Measurements from ENCODE around the gene CDC42BPB. TPM values are rescaled to one million over a fixed set of nuclear protein-coding genes. Genes with fewer than 3 reads are reported as not detected.

CDC42BPB gene
- total RNA-seq, 1 donor from 2014 or later = 165 TPM

- no peak for DNase-seq (ENCODE audit: low spot score)
Observed at GRCh38 chr14:102914474-102915291, 142.7 kb downstream of the CDC42BPB start.

DNA sequence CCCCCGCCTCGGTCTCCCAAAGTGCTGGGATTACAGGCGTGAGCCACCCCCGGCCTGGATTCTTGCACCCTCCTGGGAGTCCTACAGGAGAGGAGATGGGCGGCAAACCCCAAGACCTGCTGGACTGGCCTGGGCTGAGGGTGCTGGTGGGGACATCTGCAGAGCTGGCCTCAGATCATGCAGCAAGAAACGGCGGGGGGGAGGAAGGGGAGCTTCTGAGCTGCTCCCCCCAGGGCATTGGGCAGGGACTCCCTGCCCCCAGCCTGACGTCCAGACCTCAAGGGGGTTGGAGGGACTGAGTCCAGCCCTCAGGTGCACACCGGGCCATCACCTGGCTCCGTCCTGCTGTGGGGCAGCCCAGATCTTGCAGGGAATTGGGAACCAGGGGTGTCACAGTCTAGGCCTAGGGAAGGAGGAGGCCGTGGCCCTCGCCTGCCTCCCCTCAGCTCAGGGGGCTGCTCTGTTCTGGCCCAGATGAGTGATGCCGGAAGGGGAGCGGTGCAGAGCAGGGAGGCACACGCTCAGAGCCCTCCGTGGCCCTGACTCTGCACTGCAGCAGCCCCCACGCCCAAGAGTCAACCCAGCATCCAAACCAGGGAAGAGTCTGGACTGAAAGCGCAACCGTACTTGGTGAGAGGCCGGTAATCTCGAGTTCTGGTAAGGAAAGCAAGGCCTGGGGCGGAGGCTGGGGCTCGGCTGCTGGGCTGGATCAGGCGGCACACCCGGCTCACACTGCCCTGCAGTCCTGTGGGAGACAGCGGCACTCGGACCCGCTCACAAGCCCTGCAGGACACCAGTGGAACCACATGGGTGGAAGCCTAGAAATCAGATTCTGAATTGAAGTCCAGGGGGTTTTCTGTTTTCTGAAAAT, 143.8 kb downstream of the CDC42BPB start:
- DNase-seq (ENCODE audit: low spot score) = no peak

- DNase-seq (ENCODE audit: low spot score) = no peak
Observed at GRCh38 chr14:102911991-102912761, 145.2 kb downstream of the CDC42BPB start.

GRCh38 chr14:102911541-102911951, 145.8 kb downstream of the CDC42BPB start:
- DNase-seq (ENCODE audit: low spot score) = no peak

- DNase-seq (ENCODE audit: low spot score) = no peak
Observed at GRCh38 chr14:102910442-102910841, 146.9 kb downstream of the CDC42BPB start.

GRCh38 chr14:102909911-102910310, 147.4 kb downstream of the CDC42BPB start:
- DNase-seq (ENCODE audit: low spot score) = no peak

DNA sequence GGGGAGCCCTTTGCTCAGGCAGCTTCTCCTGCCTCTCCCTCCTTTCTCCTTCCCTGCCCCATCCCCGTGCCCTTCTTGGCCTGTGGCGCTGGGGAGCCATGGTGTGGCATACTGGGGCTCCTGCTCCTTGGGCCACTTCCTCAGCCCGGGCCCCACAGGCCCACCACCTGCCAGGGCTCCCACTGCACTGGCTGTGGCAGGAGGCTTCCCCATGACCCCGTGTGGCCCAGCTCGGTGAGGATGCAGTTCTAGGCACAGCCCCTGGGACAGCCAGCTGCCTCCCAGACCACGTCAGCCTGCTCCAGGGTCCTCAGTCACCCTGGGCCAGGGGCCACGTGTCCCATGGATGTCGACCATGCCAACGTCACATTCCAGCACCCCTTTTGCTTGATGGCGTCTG, 147.9 kb downstream of the CDC42BPB start:
- DNase-seq (ENCODE audit: low spot score) = no peak

- DNase-seq (ENCODE audit: low spot score) = no peak
Observed at GRCh38 chr14:102908766-102909455, 148.4 kb downstream of the CDC42BPB start.

DNA sequence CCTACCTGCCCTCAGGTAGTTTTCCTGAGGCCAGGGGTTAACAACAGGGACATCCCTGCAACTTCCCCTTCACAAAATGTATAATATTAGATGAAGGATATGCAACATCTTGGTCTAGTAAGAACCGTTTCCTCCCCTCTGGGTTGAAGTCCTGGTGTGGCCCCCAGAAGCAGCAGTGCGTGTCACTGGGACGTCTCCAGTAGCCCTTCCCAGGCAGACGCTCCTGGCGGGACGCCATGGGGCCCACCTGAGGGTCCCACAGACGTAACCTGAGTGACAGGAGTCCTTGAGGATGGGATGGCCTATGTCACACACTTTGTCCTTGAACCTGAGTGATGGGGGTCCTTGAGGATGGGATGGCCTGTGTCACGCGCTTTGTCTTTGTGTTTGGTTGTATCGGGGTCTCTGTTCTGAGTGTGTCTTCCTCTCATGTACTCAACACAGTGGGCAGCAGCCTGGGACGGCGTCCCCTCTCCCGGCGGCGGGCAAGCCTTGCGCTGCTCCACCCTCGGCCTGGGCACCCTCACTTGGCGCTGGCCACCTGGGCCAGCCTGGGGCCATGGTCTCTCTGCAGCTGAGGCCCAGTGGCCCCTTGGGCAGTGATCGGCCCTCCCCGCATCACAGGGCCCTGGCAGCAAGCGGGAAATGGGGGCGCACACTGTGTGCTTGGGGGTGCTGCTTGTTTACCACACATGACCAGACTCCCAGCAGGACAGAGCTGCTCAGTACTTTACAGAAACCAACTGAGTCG, 149.2 kb downstream of the CDC42BPB start:
- no peak for DNase-seq (ENCODE audit: low spot score)

DNA sequence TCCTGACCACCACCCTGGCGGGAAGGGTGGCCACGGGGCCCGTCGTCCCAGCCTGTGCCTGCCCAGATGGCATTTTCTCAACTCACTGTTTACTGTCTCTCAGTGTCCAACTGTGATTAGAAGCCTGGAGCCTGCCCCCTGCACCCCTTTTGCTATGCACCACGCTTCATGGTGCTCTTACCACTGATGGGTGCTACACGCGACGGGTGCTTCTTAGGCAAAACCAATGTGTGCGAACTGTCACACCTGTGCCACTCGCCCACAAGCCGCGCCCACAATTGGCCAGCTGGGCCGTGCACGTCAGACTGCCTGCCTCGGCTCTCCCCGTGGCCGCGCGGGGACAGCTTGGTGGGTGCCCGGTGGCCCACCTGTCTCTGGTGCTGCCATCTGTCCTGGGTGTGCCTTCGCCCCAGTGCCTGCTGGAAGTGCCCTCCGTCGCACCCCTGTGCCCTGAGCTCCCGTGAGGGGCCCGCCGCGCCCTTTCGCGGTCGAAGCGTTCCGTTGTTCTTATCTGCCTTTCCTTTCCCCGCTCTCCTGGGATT, 150.0 kb downstream of the CDC42BPB start:
- no peak for DNase-seq (ENCODE audit: low spot score)

DNA sequence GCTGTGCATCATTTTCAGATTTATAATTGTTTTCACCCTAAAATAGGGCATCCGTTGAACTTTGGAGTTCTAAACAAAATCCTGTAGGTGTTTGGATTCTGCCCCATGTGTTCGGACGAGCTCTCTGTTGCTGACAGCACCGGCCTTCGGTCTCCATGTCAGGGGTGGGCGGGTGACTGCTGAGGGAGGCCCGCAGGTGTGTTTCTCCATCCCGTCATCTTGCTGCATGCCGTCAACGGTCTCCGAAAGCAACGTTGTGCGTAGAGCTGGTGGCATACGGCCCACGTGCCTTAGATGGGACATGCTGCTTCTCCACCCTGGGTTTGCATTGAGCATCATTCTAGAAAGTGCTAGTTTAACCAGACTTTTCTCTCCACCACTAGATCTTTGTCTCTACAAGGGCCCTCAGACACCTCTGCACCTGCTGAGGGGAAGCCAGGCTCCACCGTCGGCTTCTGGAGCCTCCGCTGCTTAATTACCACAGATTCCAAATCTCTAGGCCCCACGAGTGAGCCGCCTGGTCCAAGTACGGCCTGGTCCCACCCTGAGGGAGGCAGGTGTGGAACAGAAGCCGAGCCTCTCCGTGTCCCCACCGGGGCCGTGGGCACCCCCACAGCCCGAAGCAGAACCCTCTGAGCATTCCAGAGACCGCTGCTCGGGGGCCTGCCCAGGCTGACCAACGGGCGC, 150.6 kb downstream of the CDC42BPB start:
- DNase-seq (ENCODE audit: low spot score) = no peak

DNA sequence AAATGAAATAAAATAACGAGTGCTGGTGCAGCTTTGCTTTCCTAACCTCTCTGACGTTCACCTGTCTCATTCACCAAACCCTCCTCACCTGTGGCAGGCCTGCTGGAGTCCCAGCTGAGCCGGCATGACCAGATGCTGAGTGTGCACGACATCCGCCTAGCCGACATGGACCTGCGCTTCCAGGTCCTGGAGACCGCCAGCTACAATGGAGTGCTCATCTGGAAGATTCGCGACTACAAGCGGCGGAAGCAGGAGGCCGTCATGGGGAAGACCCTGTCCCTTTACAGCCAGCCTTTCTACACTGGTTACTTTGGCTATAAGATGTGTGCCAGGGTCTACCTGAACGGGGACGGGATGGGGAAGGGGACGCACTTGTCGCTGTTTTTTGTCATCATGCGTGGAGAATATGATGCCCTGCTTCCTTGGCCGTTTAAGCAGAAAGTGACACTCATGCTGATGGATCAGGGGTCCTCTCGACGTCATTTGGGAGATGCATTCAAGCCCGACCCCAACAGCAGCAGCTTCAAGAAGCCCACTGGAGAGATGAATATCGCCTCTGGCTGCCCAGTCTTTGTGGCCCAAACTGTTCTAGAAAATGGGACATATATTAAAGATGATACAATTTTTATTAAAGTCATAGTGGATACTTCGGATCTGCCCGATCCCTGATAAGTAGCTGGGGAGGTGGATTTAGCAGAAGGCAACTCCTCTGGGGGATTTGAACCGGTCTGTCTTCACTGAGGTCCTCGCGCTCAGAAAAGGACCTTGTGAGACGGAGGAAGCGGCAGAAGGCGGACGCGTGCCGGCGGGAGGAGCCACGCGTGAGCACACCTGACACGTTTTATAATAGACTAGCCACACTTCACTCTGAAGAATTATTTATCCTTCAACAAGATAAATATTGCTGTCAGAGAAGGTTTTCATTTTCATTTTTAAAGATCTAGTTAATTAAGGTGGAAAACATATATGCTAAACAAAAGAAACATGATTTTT, 151.9 kb downstream of the CDC42BPB start:
- DNase-seq (ENCODE audit: low spot score) = no peak

- no peak for DNase-seq (ENCODE audit: low spot score)
Observed at GRCh38 chr14:102903889-102904512, 153.3 kb downstream of the CDC42BPB start.

GRCh38 chr14:102903248-102903888, 154.0 kb downstream of the CDC42BPB start:
- DNase-seq (ENCODE audit: low spot score) = no peak

DNA sequence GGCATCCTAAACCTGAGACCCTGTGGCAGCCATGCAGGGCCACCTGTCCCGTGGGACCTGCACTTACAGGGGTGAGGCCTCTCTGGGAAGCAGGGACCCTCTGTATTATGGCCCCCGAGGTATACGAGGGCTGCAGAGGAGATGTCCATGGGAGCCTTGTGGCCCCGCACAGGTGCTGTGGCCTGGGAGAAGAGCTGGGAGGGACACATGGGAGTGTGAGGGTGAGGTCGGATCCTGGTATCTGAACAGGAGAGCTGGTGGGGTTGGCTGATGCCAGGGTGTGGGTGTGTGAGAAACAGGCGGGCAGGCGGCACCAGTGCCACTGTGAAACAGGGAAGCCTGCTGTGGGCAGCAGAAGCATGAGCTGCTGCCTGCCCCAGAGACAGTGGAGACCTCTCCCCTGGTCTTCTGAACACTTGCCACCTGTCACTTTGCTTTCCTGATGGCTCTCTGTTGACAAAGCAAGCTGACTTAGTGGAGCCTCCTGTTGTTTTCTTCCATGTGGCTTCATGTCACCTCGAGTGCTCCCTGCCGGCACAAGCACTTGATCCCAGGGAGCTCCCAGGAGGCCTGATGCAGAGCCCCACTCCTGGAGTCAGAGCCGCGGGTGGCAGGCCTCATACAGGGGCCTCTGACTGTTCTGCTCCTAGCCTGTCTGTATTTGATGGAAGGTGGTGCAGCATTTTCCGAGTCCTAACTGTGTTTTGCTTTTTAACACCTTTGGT, 154.7 kb downstream of the CDC42BPB start:
- no peak for DNase-seq (ENCODE audit: low spot score)

DNA sequence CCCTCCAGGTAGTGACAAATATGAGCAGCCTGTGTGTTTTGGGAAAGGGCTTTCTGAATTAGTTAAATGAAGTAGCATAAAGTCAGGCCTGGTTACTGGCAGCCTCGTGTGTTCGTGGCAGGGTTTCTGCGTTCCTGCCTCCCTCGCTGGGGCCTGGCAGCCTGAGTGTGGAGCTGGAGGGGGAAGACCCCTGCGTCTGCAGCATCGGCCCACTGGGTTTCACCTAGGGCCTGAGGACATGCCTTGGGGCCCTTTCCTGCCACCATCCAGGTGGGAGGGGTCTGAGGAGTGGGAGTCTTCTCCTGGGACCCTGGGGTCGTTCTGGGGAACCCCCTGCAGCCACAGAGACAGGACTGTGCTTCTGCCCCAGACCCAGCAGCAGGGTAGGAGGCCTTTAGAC, 155.3 kb downstream of the CDC42BPB start:
- no peak for DNase-seq (ENCODE audit: low spot score)

- DNase-seq (ENCODE audit: low spot score) = no peak
Observed at GRCh38 chr14:102901633-102902032, 155.7 kb downstream of the CDC42BPB start.
